Activated CD8-positive, alpha-beta memory T cell treated with anti-CD3 and anti-CD28 coated beads for 1 hour (primary cell): ENCODE results near the gene NEURL1B.
"Not testable (repeated sequence)": the region's sequence is repeated elsewhere in the genome, so short reads cannot be mapped to it uniquely, and the experiment has no call there.

Source experiments
- DNase-seq, 2 donors: peaks; one replicate each; pipeline ENCODE4 v3.0.0-alpha.2; 2020; ENCODE audit warnings: low read depth in 1 of 2; ENCODE audit errors: extremely low read depth in 1 of 2

Gene NEURL1B

GRCh38 chr5:172648755-172649154 lies 7.7 kb downstream of the NEURL1B start:
- no peak for DNase-seq

GRCh38 chr5:172656496-172656895 lies 15.4 kb downstream of the NEURL1B start:
- DNase-seq: not testable (repeated sequence)

- DNase-seq: not testable (repeated sequence)
Observed at GRCh38 chr5:172657524-172658233, 16.6 kb downstream of the NEURL1B start.

- no peak for DNase-seq
Observed at GRCh38 chr5:172658391-172658790, 17.3 kb downstream of the NEURL1B start.

GRCh38 chr5:172658961-172659501 lies 18.0 kb downstream of the NEURL1B start:
- no peak for DNase-seq

- DNase-seq: no peak
Observed at GRCh38 chr5:172659570-172659908, 18.5 kb downstream of the NEURL1B start.

- DNase-seq: no peak
Observed at GRCh38 chr5:172659909-172660628, 19.0 kb downstream of the NEURL1B start.

GRCh38 chr5:172660974-172661373 lies 19.9 kb downstream of the NEURL1B start:
- no peak for DNase-seq

- no peak for DNase-seq
Observed at GRCh38 chr5:172661526-172661925, 20.5 kb downstream of the NEURL1B start.

- DNase-seq: no peak
Observed at GRCh38 chr5:172662596-172662995, 21.5 kb downstream of the NEURL1B start.

GRCh38 chr5:172664018-172664417 lies 23.0 kb downstream of the NEURL1B start:
- DNase-seq: no peak

GRCh38 chr5:172664681-172665541 lies 23.8 kb downstream of the NEURL1B start:
- no peak for DNase-seq

GRCh38 chr5:172666251-172666650 lies 25.2 kb downstream of the NEURL1B start:
- no peak for DNase-seq

GRCh38 chr5:172667786-172668593 lies 26.9 kb downstream of the NEURL1B start:
- no peak for DNase-seq

- no peak for DNase-seq
Observed at GRCh38 chr5:172668594-172669071, 27.6 kb downstream of the NEURL1B start.

- no peak for DNase-seq
Observed at GRCh38 chr5:172669386-172670004, 28.4 kb downstream of the NEURL1B start.

- DNase-seq: no peak
Observed at GRCh38 chr5:172670005-172670402, 28.9 kb downstream of the NEURL1B start.

- no peak for DNase-seq
Observed at GRCh38 chr5:172670444-172670843, 29.4 kb downstream of the NEURL1B start.

- no peak for DNase-seq
Observed at GRCh38 chr5:172671091-172671490, 30.0 kb downstream of the NEURL1B start.

- DNase-seq: no peak
Observed at GRCh38 chr5:172672681-172673080, 31.6 kb downstream of the NEURL1B start.
